Testis (tissue), 3 donors: ENCODE measurements around the gene XYLT1. TPM values are rescaled to one million over a fixed set of nuclear protein-coding genes. Genes with fewer than 3 reads are reported as not detected.

Experiments
- DNase-seq: peaks from one replicate; pipeline ENCODE4 v3.0.0-alpha.2; 2019
- H3K27ac ChIP-seq, 2 donors: fragments of 200-600 bp; sonication (generic); one replicate each; pipeline ENCODE4 v1.5.1; 2019
- H3K27me3 ChIP-seq: fragments of 200-600 bp; sonication (generic); one replicate; pipeline ENCODE4 v1.5.1; 2019
- H3K36me3 ChIP-seq: fragments of 200-600 bp; sonication (generic); one replicate; pipeline ENCODE4 v1.5.1; 2017; ENCODE audit warnings: low read depth; ENCODE audit errors: missing control alignments
- H3K4me1 ChIP-seq: fragments of 200-600 bp; sonication (generic); one replicate; pipeline ENCODE4 v1.5.1; 2019
- H3K4me3 ChIP-seq, 2 donors: fragments of 200-600 bp; sonication (generic); one replicate each; pipeline ENCODE4 v1.5.1; 2017 to 2019
- H3K9me3 ChIP-seq: fragments of 200-600 bp; sonication (generic); one replicate; pipeline ENCODE4 v1.5.1; 2017
- POLR2A ChIP-seq: fragments of 450-650 bp; IDR thresholded peaks from one replicate; pipeline ENCODE4 v1.6.1; 2017; ENCODE audit warnings: antibody characterized with exemption, mild to moderate bottlenecking, moderate library complexity
- WGBS, 2 donors: methylation state at CpG; one replicate each; pipeline ENCODE4 v1.1.5; 2018; 5-methylcytosine and 5-hydroxymethylcytosine counted together
- intact Hi-C: fragments of 100-400 bp; cut with DNase I; formaldehyde crosslinking; loops from one replicate; pipeline ENCODE4 v1.15.1; 2023; ENCODE audit warnings: low total_unique reads
- polyA plus RNA-seq: library from polyadenylated mRNA; stranded (reverse); fragments of 350-450 nt; fragmentation: Illumina TruSeq; extraction: RNeasy Lipid Tissue Mini Kit (QIAGEN cat#74804); gene quantifications from one replicate; pipeline ENCODE4 v1.2.3, GENCODE V29; 2014; ENCODE audit warnings: low read depth, low replicate concordance; ENCODE audit not compliant: insufficient read depth
- total RNA-seq, 2 donors: library from RNA; depleted of rRNA; stranded (reverse); fragments of >200 nt; gene quantifications; one replicate each; pipeline ENCODE4 v1.2.3, GENCODE V29; 2016
- TF ChIP-seq, protein P1 (sequence below), 3 experiments: fragments of 450-650 bp in 2 of 3; fragments of 200-600 bp in 1 of 3; sonication (generic) in 1 of 3; IDR thresholded peaks; one replicate each; pipeline ENCODE4 v1.5.1; 2016 to 2019; ENCODE audit warnings: antibody characterized with exemption in 3 of 3, mild to moderate bottlenecking in 2 of 3, moderate library complexity in 1 of 3

Gene XYLT1
- total and polyA plus RNA-seq, 3 donors from 2014 or later, result 6.5 to 20.7 (median 13.6) TPM

DNA sequence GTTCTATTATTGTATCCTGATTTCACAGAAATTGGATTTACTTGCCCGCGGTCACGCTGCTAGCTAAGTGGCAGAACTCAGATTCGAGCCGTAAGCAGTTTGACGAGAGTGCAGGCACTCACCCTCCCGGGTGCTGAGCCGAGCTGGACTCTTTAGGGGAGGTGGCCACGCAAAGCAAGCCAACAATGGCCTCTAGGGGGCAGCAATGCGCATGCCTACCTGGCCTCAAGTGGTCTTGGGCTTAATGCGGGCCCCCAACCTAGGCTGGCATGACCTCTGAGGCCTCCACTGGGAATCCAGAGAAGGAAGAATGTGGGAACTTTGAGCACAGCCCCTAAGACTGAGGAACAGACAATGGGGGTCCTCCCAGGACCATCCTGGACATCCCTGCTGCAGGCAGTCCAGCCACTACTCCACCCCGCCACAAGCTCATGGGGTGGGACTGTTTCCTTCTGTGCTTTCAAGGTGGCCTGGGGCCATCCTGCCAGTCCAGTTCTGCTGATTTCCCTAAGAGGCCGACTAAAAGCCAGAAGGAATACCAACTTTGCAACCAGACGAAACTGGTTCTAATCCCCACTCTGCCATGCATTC is 276.5 kb downstream of the XYLT1 start:
- intact Hi-C loops, result no loop called here
- no peak for TF ChIP-seq POLR2A
- TF ChIP-seq, protein P1, sequence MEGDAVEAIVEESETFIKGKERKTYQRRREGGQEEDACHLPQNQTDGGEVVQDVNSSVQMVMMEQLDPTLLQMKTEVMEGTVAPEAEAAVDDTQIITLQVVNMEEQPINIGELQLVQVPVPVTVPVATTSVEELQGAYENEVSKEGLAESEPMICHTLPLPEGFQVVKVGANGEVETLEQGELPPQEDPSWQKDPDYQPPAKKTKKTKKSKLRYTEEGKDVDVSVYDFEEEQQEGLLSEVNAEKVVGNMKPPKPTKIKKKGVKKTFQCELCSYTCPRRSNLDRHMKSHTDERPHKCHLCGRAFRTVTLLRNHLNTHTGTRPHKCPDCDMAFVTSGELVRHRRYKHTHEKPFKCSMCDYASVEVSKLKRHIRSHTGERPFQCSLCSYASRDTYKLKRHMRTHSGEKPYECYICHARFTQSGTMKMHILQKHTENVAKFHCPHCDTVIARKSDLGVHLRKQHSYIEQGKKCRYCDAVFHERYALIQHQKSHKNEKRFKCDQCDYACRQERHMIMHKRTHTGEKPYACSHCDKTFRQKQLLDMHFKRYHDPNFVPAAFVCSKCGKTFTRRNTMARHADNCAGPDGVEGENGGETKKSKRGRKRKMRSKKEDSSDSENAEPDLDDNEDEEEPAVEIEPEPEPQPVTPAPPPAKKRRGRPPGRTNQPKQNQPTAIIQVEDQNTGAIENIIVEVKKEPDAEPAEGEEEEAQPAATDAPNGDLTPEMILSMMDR (IDR thresholded peaks at IDR 0.05), result peak; percentile 29 to 66 (median 47)
- Histone ChIP-seq H3K4me1 (no peaks in the 10 kb centered on the region), H3K27ac (no peak overlapping the region), H3K4me3 (no peak overlapping the region), H3K9me3 (no peaks in the 10 kb centered on the region), H3K36me3 (no peaks in the 10 kb centered on the region), H3K27me3 (no peaks in the 10 kb centered on the region)
- WGBS, 2 donors, result 67 to 78% methylated on average over 9 to 14 of the region's 14 CpGs
- peak; percentile 69 for DNase-seq

DNA sequence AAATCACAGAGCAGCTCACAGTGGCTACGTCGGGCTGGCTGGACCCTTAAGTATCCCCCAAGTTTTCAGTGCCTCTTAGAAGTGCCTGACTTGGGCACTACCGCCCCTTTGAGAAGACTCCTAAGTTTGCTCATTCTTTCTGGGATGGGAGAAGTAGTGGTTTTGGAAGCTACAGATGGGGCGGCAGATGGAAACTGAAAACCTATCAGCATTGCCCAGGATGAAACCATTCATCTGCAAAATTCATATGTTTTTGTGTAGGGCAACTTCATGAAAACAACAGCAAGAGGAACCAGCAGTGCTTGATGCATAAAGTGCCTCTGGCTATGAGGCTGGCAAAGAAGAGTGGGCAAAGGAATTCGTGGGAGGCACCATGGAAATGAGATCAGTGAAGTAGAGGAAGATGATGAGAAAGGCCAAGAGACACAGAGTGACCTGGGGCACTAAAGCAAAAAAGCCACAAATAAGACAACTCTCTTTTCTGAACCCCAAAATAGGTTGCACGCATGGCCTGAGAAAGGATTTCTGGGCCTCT is 277.1 kb downstream of the XYLT1 start:
- H3K4me1 ChIP-seq, result no peaks in the 10 kb centered on the region
- H3K27me3 ChIP-seq, result no peaks in the 10 kb centered on the region
- no peak overlapping the region for H3K4me3 ChIP-seq
- TF ChIP-seq, protein P1 (IDR thresholded peaks at IDR 0.05), result no peak
- TF ChIP-seq POLR2A, result no peak
- no peak overlapping the region for H3K27ac ChIP-seq
- intact Hi-C loops, result no loop called here
- no peaks in the 10 kb centered on the region for H3K9me3 ChIP-seq
- WGBS, 2 donors, result 83 to 88% methylated on average over 4 to 6 of the region's 6 CpGs
- no peaks in the 10 kb centered on the region for H3K36me3 ChIP-seq
- DNase-seq, result no peak

DNA sequence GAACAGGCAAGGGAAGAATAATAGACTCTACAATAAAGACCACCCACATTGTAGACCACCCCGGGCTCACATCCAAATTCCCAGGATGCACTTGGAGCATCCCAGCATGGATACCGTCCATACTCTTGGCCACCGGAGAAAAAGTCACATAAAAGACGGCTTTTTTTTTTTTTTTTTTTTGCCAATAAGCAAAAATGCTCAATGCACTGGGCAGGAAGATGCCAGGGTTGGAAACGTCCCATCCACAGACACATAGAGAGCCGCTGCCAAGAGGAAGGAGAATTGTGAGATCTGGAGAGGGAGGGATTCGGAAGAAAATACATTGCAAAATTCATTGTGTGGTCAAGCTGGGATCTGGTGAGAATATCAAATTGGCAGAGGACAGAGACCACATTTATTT is 286.7 kb downstream of the XYLT1 start:
- no peaks in the 10 kb centered on the region for H3K27me3 ChIP-seq
- no peak for DNase-seq

DNA sequence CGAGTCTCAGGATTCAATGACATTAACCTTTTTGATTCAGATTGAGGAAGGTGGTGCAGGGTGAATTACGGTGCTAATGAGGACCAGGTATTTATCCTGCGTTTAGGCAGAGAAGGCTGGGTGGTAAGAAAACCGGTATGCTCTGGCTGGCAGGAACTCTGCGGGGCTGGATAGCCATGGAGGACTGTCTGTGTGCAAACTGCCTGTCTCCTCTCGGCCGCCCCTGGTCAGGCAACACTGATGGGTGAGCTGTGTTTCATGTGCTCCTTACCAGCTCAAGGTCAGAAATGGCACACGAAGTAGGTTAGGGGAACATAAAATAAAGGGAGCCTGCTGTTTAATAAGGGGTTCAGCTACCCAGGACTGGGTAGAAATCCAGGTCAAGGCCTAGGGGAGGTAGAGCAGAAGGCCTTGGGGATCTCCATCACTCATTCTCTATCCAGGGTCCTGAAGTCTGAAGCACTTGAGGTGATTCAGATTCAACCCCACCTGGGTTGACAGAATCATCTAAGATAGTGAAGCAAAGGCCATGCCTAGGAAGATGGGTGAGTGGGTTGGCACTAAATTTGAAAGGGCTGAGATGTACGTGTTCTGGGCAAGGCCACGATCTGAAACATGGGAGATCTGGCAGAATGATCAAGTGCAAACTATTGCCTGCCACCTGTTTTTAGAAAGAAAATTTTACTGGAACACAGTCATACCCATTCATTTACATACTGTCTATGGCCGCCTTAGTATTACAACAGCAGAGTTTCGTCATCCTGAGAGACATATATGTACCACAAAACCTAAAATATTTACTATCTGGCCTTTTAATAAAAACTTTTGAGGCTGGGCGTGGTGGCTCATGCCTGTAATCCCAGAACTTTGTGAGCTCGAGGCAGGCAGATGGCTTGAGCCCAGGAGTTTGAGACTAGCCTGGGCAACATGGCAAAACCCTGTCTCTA is 292.5 kb downstream of the XYLT1 start:
- no peaks in the 10 kb centered on the region for H3K27me3 ChIP-seq
- no peak overlapping the region for H3K27ac ChIP-seq
- DNase-seq, result no peak
- H3K36me3 ChIP-seq, result no peaks in the 10 kb centered on the region
- H3K9me3 ChIP-seq, result no peaks in the 10 kb centered on the region
- intact Hi-C loops, result no loop called here
- no peak for TF ChIP-seq POLR2A
- TF ChIP-seq, protein P1 (IDR thresholded peaks at IDR 0.05), result no peak
- WGBS, 2 donors, result 79 to 80% methylated on average over 14 of the region's 14 CpGs
- H3K4me1 ChIP-seq, result no peaks in the 10 kb centered on the region
- H3K4me3 ChIP-seq, result no peak overlapping the region

More for the DNA sequence above, 286.7 kb downstream of the XYLT1 start:
- H3K9me3 ChIP-seq, result no peaks in the 10 kb centered on the region
- H3K4me1 ChIP-seq, result no peaks in the 10 kb centered on the region
- TF ChIP-seq, protein P1 (IDR thresholded peaks at IDR 0.05), result no peak
- 78 to 88% methylated on average over 7 of the region's 7 CpGs for WGBS, 2 donors
- H3K36me3 ChIP-seq, result no peaks in the 10 kb centered on the region
- H3K4me3 ChIP-seq, result no peak overlapping the region
- intact Hi-C loops, result no loop called here
- H3K27ac ChIP-seq, result no peak overlapping the region
